Gastrocnemius medialis (tissue), 4 donors: ENCODE results near the gene TMEM123. TPM values are rescaled to one million over a fixed set of nuclear protein-coding genes. Genes with fewer than 3 reads are reported as not detected.

Experiments used
- ATAC-seq, 2 donors: fragments of 150-250 bp; one replicate each; pipeline ENCODE4 v1.9.1; 2016
- DNase-seq, 2 donors: peaks; one replicate each; pipeline ENCODE4 v3.0.0-alpha.2; 2019
- H3K27ac ChIP-seq, 4 donors: fragments of 200-600 bp; sonication (generic); 1 replicate in 1 of 4; 2 replicates in 3 of 4; pipeline ENCODE4 v1.5.1; 2016 to 2018; ENCODE audit warnings: mild to moderate bottlenecking in 2 of 4, moderate library complexity in 1 of 4
- H3K27me3 ChIP-seq, 3 donors: fragments of 200-600 bp; sonication (generic) in 2 of 3; 1 replicate in 1 of 3; 2 replicates in 2 of 3; pipeline versions ENCODE4 v1.5.1 to v1.6.0; 2016 to 2019; ENCODE audit warnings: mild to moderate bottlenecking in 1 of 3, moderate library complexity in 1 of 3
- H3K36me3 ChIP-seq, 2 donors: fragments of 200-600 bp; sonication (generic) in 1 of 2; one replicate each; pipeline ENCODE4 v1.5.1; 2017 to 2018
- H3K4me1 ChIP-seq, 2 donors: fragments of 200-600 bp; sonication (generic) in 1 of 2; one replicate each; pipeline ENCODE4 v1.5.1; 2016 to 2017; ENCODE audit warnings: mild to moderate bottlenecking in 2 of 2
- H3K4me3 ChIP-seq, 4 donors: fragments of 200-600 bp; sonication (generic) in 3 of 4; 1 replicate in 1 of 4; 2 replicates in 3 of 4; pipeline ENCODE4 v1.5.1; 2016 to 2019; ENCODE audit warnings: mild to moderate bottlenecking in 2 of 4
- H3K9me3 ChIP-seq, 3 donors: fragments of 200-600 bp; sonication (generic) in 2 of 3; 1 replicate in 1 of 3; 2 replicates in 2 of 3; pipeline ENCODE4 v1.5.1; 2016 to 2019
- CTCF ChIP-seq, 5 experiments: fragments of 450-650 bp in 3 of 5; fragments of 200-600 bp in 2 of 5; sonication (generic) in 2 of 5; IDR thresholded peaks in 4 of 5; conservative IDR thresholded peaks in 1 of 5; 1 replicate in 4 of 5; 2 replicates in 1 of 5; pipeline ENCODE4 v1.5.1; 2016 to 2019; ENCODE audit warnings: antibody characterized with exemption in 5 of 5, mild to moderate bottlenecking in 3 of 5, moderate library complexity in 3 of 5
- POLR2A ChIP-seq, 2 donors: fragments of 450-650 bp; IDR thresholded peaks; one replicate each; pipeline ENCODE4 v1.6.1; 2017; ENCODE audit warnings: antibody characterized with exemption in 2 of 2, mild to moderate bottlenecking in 2 of 2, moderate library complexity in 2 of 2
- in situ Hi-C, 4 donors: fragments of 200-750 bp; cut with MboI; loops; one replicate each; pipeline versions ENCODE4 v1.15.0 to v1.8.0; 2017; ENCODE audit warnings: low sequenced_read_pairs in 4 of 4
- intact Hi-C: fragments of 100-400 bp; cut with DNase I; formaldehyde crosslinking; loops from one replicate; pipeline ENCODE4 v1.15.1; 2023; ENCODE audit warnings: low total_unique reads
- total RNA-seq, 4 donors: library from RNA; depleted of rRNA; stranded (reverse); fragments of >200 nt; gene quantifications; one replicate each; pipeline versions ENCODE4 v1.1.0 to v1.2.3, GENCODE V29; 2016

Gene TMEM123
- total RNA-seq, 4 donors from 2014 or later, result 12.5 to 38.0 (median 22.6) TPM

- intact Hi-C loops, result no loop called here
- in situ Hi-C loops, result loop anchor here in 1 of 4 donors (25.0 kb wide), 2 partner anchors 98 to 198 kb away; no protein-coding TSS in a partner anchor
- H3K4me3 ChIP-seq, result no peak overlapping the region
- no peak for ATAC-seq
- H3K9me3 ChIP-seq, result no peaks in the 10 kb centered on the region
- H3K36me3 ChIP-seq, result no peaks in the 10 kb centered on the region
- H3K27ac ChIP-seq, result no peak overlapping the region
- H3K4me1 ChIP-seq, result no peaks in the 10 kb centered on the region
- DNase-seq, result no peak
- H3K27me3 ChIP-seq, result no peaks in the 10 kb centered on the region
- no peak for TF ChIP-seq CTCF (IDR thresholded peaks at IDR 0.05 in 4 of 5, conservative IDR thresholded peaks at IDR 0.05 in 1 of 5)
- no peak for TF ChIP-seq POLR2A (IDR thresholded peaks at IDR 0.05)
These were observed 32.6 kb upstream of the TMEM123 start for GRCh38 chr11:102485095-102485722.

GRCh38 chr11:102482433-102482832 is 29.9 kb upstream of the TMEM123 start:
- no peaks in the 10 kb centered on the region for H3K36me3 ChIP-seq
- no peaks in the 10 kb centered on the region for H3K27me3 ChIP-seq
- H3K9me3 ChIP-seq, result no peaks in the 10 kb centered on the region
- H3K27ac ChIP-seq, result no peak overlapping the region
- ATAC-seq (no peak), DNase-seq (no peak)
- H3K4me1 ChIP-seq, result no peaks in the 10 kb centered on the region
- in situ Hi-C loops (loop anchor here in 1 of 4 donors (25.0 kb wide), 2 partner anchors 95 to 195 kb away; no protein-coding TSS in a partner anchor), intact Hi-C loops (no loop called here)
- TF ChIP-seq POLR2A (IDR thresholded peaks at IDR 0.05) (no peak), CTCF (IDR thresholded peaks at IDR 0.05 in 4 of 5, conservative IDR thresholded peaks at IDR 0.05 in 1 of 5) (no peak)
- H3K4me3 ChIP-seq, result no peak overlapping the region

- in situ Hi-C loops, result loop anchor here in 1 of 4 donors (25.0 kb wide), 2 partner anchors 92 to 192 kb away; no protein-coding TSS in a partner anchor
- intact Hi-C loops, result no loop called here
These were observed 27.2 kb upstream of the TMEM123 start for GRCh38 chr11:102479733-102480132.

DNA sequence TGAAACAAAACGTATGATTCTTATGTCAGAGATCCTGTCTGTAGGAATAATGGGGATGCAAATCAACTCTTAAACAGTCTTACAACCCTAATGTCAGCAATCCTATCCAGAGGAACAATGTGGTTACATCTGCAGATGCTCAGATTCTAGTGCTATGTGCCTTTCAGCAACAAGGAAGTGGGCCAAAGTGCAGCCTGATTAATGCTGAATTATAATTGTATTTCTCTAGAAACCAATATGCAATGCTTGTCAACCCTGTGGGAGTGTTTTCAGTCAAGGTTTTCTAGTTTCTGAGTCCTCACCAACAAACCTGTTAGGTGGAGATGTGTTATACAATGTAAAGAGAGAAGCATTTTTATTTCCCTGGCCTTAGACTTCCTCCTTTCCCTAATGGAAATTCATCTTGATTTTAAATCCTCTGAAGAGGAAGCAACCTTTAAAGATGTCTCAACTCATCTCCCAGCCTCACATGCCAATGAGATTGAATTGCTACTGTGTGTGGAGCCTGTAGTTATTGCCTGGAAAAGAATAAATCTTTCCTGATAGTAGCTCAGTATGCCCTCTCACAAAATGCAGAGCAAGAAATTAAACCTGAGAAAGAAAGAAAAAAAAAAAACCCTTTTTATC is 26.2 kb upstream of the TMEM123 start:
- no peak for DNase-seq
- H3K9me3 ChIP-seq, result no peaks in the 10 kb centered on the region
- in situ Hi-C loops (loop anchor here in 1 of 4 donors (25.0 kb wide), 2 partner anchors 91 to 191 kb away; no protein-coding TSS in a partner anchor), intact Hi-C loops (no loop called here)
- no peak for ATAC-seq
- no peaks in the 10 kb centered on the region for H3K4me1 ChIP-seq
- H3K36me3 ChIP-seq, result no peaks in the 10 kb centered on the region
- no peak overlapping the region for H3K4me3 ChIP-seq
- TF ChIP-seq CTCF (IDR thresholded peaks at IDR 0.05 in 4 of 5, conservative IDR thresholded peaks at IDR 0.05 in 1 of 5) (no peak), POLR2A (IDR thresholded peaks at IDR 0.05) (no peak)
- H3K27ac ChIP-seq, result no peak overlapping the region
- H3K27me3 ChIP-seq, result no peaks in the 10 kb centered on the region

More at GRCh38 chr11:102479733-102480132, 27.2 kb upstream of the TMEM123 start:
- TF ChIP-seq POLR2A (IDR thresholded peaks at IDR 0.05) (no peak), CTCF (IDR thresholded peaks at IDR 0.05 in 4 of 5, conservative IDR thresholded peaks at IDR 0.05 in 1 of 5) (no peak)
- Histone ChIP-seq H3K27ac (no peak overlapping the region), H3K4me1 (no peaks in the 10 kb centered on the region), H3K4me3 (no peak overlapping the region), H3K9me3 (no peaks in the 10 kb centered on the region), H3K36me3 (no peaks in the 10 kb centered on the region), H3K27me3 (no peaks in the 10 kb centered on the region)
- no peak for DNase-seq
- no peak for ATAC-seq
